ENCODE results near the gene HS1BP3. TPM values are rescaled to one million over a fixed set of nuclear protein-coding genes. Genes with fewer than 3 reads are reported as not detected.

Gene HS1BP3
- total and polyA plus RNA-seq, 2 of the 13 experiments (the other 11 are each of a cell fraction or from before 2014, with no cell fraction given) = 15.2 to 22.0 TPM

DNA sequence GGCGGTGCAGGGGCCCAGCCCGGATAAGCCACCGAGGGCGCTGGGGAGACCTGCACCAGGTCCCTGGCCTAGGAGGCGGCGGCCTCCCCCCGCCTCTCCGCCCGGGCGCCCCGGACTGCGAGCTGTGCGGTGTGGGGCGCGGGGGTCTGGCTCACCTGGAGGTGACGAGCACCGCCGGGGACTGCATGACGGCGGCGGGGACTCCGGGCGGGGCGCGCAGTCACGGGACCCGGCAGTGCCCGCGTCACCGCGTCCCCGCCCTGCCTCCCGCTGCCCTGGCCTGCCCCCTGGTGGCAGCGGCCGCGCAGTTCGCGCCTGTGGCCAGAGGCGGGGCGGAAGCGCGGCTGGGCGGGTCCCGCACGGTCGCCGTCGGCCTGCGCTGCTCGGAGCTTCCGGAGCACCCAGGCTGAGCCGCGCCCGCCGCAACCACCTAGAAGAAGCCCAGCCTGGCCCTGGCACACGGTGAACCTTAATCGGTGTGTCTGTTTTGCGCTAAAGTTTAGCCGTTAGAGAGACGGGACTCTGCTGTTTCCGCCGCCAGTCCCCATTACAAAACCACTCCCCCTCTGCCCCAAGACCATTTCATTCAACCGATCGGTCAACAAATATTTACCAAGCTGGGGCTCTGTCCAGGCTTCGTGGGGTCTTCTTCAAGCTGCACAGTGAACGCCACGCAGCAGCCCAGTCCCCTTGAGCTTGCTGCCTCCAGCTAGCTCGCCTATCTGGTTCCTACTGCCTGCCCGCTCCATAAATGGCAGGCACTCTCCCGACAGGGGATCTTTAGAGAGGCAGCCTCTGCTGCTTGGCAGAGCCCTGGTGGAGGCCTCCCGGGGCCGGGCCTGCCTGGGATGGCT lies at the start of gene HS1BP3 (continued):
- TF ChIP-seq SKIL (CRISPR knock-in tag; IDR thresholded peaks at IDR 0.05; ENCODE audit: borderline replicate concordance) (peak; percentile 63; the same call in 1 of the 2 replicates), FOXA3 (CRISPR knock-in tag; IDR thresholded peaks at IDR 0.05) (peak; percentile 56; the same call in 1 of the 2 replicates), ZNF841 (CRISPR knock-in tag; IDR thresholded peaks at IDR 0.05; ENCODE audit: borderline replicate concordance) (no peak), ZNF704 (CRISPR knock-in tag; IDR thresholded peaks at IDR 0.05; ENCODE audit: borderline replicate concordance) (peak; percentile 25; the same call in 1 of the 2 replicates), ZNF577 (CRISPR knock-in tag; IDR thresholded peaks at IDR 0.05; ENCODE audit: borderline replicate concordance, low read depth) (no peak), FOXA1 (IDR thresholded peaks at IDR 0.05) (no peak), FOXA1 (CRISPR knock-in tag; IDR thresholded peaks at IDR 0.05) (peak; percentile 40), E2F1 (CRISPR knock-in tag; IDR thresholded peaks at IDR 0.05) (peak; percentile 55; the same call in 1 of the 2 replicates), ZNF101 (CRISPR knock-in tag; IDR thresholded peaks at IDR 0.05; ENCODE audit: borderline replicate concordance, low read depth) (no peak), HHEX (CRISPR knock-in tag; IDR thresholded peaks at IDR 0.05) (no peak), ZBTB7A (CRISPR knock-in tag; IDR thresholded peaks at IDR 0.05) (peak; percentile 66; the same call in 1 of the 2 replicates), TCF12 (IDR thresholded peaks at IDR 0.05) (no peak), TCF12 (CRISPR knock-in tag; IDR thresholded peaks at IDR 0.05) (peak; percentile 90), ZNF280B (CRISPR knock-in tag; IDR thresholded peaks at IDR 0.05; ENCODE audit: borderline replicate concordance) (0 out of 2 replicates have a peak, but pooled peaks have one; percentile 39), ELF1 (CRISPR knock-in tag; IDR thresholded peaks at IDR 0.05) (no peak; the same call in 1 of the 2 replicates), SUZ12 (IDR thresholded peaks at IDR 0.05; ENCODE audit: low read depth, low read length) (no peak)
- TF ChIP-seq, protein P1, sequence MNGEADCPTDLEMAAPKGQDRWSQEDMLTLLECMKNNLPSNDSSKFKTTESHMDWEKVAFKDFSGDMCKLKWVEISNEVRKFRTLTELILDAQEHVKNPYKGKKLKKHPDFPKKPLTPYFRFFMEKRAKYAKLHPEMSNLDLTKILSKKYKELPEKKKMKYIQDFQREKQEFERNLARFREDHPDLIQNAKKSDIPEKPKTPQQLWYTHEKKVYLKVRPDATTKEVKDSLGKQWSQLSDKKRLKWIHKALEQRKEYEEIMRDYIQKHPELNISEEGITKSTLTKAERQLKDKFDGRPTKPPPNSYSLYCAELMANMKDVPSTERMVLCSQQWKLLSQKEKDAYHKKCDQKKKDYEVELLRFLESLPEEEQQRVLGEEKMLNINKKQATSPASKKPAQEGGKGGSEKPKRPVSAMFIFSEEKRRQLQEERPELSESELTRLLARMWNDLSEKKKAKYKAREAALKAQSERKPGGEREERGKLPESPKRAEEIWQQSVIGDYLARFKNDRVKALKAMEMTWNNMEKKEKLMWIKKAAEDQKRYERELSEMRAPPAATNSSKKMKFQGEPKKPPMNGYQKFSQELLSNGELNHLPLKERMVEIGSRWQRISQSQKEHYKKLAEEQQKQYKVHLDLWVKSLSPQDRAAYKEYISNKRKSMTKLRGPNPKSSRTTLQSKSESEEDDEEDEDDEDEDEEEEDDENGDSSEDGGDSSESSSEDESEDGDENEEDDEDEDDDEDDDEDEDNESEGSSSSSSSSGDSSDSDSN (CRISPR knock-in tag; IDR thresholded peaks at IDR 0.05) = peak; percentile 76; the same call in 1 of the 2 replicates
- TF ChIP-seq, protein P2, sequence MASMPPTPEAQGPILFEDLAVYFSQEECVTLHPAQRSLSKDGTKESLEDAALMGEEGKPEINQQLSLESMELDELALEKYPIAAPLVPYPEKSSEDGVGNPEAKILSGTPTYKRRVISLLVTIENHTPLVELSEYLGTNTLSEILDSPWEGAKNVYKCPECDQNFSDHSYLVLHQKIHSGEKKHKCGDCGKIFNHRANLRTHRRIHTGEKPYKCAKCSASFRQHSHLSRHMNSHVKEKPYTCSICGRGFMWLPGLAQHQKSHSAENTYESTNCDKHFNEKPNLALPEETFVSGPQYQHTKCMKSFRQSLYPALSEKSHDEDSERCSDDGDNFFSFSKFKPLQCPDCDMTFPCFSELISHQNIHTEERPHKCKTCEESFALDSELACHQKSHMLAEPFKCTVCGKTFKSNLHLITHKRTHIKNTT (CRISPR knock-in tag; IDR thresholded peaks at IDR 0.05) = no peak

Measured in HepG2 (cell line).